Kasumi-1 (cell line): Measurements from ENCODE around the gene PHF20.
"Not testable (repeated sequence)": the region's sequence is repeated elsewhere in the genome, so short reads cannot be mapped to it uniquely, and the experiment has no call there.

Experiments used
- DNase-seq, 2 experiments: peaks; one replicate each; lab custom pipeline; 2025; lab: John Stamatoyannopoulos, UW

The PHF20 gene

DNA sequence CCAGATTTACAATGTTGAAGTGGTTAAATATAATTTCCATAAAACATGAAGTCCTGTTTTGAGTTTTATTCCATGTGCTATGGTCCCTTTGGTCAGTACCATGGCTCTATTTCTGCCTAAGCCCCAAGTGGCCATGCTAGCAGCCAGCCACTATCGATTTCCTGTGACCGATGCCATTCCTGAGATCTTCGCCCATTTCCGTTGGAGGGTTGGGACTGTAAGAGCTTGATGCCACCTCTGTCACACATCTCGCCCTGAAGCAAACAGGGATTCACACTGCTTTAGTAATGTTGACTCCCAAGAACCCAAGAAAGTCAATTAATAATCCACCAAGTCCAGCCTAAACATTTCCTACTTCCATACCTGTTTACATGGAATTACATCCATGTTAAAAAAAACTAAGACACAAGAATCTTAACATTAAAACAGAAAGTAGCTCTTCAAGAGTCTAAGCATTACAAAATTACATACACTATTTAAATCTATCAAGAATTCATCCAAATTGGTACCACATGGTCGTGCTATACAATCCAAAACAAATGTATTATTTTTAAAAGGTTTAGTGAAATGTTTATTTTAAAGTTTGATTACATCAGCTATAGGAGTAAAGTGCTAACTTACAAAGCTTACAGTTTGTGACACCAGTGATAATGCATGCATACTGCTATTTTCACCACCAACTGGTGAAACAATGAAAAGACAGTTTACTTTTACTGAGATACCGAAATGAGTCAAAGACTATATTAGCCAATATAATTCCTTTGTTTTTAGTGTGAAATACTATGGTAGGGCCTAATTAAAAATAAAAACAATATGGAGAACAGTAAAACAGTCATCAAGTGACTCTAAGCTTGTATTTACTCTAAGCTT is 32.3 kb upstream of the PHF20 start:
- DNase-seq: peak; percentile 56 to 61

DNA sequence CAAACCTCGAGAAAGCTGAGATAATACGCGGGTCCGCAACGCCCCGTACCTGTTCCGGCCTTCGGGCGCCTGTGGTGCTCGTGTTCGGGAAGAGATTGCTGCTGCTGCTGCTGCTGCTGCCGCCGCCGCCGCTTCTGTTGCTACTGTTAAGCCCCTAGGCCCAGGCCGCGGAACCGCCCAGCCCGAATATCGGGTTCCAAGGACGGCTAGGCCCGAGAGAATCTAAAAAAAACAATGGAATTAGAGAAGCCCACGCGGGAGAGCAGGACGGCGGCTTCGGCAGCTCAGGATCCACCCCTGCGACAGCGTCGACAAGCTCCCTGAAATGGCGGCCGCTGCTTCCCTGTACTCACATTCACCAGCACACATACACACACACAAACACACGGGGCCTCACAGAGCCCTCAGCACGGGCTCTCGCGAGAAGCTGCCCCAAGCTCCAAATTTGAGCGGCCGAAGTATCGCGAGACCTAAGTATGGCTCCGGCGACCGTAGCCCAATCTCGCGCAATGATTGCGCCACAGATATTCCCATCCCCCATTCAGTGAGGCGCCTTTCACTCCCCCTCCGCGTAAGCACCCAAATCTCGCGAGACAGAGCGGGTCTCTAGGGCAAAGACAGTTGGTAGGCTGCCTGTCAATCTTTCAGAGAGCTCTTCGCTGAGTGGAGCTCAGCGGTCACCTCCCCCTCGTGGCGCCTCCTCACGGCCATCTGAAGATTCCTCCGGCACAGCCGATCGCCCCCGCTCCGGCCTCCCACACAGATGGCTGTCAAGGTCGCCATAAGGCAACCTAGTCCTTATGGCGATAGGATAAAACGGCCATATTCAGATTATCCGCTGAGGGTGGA is 29.7 kb upstream of the PHF20 start, which contains the start of gene RBM39:
Gene RBM39 (minus strand): TSS at position 369 of the 849 bp plus-strand sequence. CDS start 1,386 bp downstream, outside the sequence.
- peak; percentile 99 for DNase-seq

DNA sequence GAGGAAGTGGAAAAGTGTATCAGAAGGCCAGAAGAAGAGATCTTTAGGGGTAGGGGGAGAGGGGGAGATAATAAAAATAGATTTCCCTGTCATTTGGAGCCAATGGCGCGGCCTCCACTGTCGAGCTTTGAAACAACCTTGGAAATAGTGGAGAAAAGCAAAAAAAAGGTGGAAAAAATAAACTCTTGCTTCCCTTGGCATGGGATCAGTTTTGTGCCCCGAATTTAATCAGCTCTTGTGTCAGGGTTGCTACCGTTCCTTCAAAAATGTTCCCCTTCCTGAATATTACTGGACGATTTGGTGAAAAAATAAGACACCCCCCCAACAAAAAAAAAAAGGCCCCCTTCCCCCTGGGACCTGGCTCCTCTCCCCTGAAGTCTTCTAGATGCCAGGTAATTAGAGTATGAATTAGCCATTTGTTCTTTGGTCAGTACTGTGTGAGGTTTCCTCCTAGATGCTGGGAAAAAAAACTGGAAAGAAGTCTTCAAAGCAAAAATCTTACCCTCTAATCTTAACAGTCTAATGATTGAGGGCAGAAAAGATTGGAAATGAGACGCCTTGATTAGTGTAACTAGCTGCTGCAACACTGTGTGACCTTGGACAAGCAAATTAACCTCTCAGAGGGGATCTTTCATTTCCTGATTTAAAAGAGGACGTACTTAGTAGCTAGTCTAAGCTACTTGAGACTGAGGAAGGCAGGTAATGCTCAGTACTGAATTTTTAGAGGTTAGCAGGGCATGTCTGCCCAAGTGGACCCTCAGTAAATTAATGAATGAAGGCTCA is 28.9 kb upstream of the PHF20 start:
- DNase-seq: peak; percentile 65 to 71

DNA sequence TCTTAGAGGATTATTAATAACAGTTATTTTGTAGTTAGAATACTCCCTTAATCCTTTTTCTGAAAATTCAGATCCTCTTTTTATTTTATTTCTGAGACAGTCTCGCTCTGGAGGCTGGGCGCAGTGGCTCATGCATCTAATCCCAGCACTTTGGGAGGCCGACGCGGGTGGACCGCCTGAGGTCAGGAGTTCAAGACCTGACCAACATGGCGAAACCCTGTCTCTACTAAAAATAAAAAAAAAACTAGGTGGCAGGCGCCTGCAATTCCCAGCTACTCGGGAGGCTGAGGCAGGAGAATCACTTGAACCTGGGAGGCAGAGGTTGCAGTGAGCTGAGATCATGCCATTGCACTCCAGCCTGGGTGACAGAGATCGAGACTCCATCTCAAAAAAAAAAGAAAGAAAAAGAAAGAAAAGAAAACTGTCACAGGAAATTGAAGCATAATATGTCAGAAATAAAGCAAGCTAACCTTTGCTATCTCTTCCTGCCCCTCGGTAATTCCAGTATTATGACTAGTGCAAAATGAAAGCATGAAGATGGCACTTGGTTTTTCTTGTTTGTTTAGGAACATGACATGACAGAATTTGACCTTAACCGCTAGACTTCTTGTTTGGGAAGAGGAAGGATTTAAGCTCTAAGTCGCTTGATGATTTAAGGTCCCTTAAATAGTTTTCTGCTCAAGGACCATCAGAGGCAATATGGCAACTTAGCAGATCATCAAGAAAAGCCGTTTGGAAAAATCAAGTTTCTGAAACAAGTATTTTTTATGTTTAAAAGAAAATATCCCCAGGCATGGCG is 27.9 kb upstream of the PHF20 start:
- DNase-seq: peak in 1 of 2 experiments; percentile 12

DNA sequence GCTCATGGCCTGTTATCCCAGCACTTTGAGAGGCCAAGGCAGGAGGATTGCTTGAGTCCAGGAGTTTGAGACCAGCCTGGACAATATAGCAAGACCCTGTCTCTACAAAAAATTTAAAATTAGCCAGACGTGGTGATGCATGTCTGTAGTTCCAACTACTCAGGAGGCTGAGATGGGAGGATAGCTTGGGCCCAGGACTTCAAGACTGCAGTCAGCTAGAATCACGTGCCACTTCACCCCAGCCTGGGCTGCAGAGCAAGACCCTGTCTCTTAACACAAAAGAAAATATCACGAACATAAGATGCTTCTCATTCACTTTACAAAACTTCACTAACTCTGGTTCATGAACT is 27.3 kb upstream of the PHF20 start:
- DNase-seq: not testable (repeated sequence)

DNA sequence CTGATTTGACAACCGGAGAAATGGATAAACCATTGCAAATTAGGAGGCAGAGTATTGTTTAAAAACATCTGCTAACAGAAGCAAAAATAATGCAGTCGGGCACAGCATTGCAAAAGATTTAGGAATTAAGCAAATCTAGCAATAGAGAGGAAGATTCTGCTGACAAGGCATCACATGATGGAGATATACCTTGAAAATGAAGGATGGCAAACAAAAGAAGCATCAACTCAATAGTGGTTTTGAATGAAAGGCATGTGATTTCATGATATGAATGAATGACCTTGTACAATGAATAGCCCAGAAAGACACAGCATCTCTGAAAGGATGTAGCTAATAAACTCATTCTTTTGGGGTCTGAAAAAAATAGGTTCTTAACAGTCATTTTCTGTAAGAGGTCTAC is 21.2 kb upstream of the PHF20 start:
- no peak for DNase-seq

DNA sequence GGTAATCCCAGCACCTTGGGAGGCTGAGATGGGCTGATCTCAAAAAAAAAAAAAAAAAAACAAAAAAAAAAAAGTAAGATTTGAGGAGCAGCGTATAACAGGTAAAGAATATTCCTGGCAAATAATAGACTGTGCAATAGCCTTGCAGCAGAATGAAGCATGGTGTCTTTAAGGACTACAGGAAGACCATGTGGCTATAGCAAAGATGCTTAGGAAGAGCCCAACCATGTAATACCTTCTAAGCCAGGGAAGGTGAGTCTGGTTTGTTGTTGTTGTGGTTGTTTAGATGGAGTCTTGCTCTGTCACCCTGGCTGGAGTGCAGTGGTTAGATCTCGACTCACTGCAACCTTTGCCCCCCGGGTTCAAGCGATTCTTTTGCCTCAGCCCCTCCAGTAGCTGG is 15.4 kb upstream of the PHF20 start:
- DNase-seq: no peak

DNA sequence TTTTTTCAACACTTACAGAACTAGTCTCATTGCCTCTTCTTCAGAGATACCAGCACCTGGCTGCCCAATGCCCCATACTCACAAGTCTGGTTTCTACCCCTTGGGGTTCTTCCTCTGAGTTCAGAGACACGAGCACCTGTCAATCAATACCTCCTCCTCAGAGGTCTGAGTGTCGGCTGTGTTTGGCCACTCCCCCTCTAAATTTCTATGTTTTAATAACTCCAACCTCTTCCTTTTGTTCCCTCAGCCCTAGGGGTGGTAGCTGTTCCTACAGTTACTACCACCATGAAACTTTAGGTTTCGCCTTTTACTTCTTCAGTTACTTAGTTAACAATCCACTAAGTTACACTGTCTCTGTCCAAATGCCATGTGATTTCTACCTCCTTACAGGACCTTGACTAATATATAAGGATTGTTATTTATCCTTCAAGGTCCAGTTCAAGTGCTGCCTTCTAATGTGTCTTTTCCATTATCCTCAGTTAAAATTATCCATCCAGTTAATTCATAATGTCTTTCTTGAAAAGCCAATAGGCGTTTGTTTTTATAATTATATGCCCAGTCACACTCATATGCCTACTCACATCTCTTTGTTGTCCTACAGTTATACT is 14.6 kb upstream of the PHF20 start:
- DNase-seq: peak in 1 of 2 experiments; percentile 17

DNA sequence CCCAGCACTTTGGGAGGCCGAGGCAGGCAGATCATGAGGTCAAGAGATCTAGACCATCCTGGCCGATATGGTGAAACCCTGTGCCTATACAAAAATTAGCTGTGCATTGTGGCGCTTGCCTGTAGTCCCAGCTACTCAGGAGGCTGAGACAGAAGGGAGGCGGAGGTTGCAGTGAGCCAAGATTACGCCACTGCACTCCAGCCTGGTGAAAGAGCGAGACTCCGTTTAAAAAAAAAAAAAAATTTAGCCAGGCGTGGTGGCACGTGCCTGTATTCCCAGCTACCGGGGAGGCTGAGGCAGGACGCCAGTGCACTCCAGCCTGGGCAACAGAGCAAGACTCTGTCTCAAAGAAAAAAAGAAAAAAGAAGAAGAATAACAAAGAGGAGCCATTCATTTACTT is 10.3 kb upstream of the PHF20 start:
- DNase-seq: not testable (repeated sequence)

DNA sequence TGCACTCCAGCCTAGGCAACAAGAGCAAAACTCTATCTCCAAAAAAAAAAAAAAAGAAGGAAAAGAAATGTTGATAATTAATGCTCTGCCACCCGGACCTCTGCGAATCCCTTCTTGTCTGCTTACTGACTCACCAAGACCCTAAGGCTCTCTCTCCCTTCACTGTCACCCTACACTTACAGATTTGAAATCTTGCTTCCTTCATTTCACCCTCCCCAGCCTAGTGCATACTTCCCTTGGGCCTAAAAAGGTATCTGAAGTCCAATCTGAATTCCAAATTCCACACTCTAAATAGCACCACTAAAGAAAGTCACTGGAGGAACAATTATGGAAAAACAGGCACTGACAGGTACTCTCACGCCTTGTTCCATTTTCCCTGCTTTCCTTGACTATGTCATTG is 9.4 kb upstream of the PHF20 start:
- DNase-seq: no peak

DNA sequence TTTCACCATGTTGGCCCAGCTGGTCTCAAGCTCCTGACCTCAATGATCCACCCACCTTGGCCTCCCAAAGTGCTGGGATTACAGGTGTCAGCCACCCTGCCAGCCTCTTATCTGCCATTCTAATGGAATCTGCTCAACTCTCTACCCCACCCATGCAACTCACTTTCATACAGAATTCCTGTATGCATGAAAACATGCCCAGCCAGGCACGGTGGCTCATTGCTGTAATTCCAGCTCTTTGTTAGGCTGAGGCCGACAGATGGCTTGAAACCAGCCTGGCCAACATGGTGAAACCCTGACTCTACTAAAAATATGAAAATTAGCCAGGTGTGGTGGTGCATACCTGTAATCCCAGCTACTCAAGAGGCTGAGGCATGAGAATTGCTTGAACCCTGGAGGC is 6.9 kb upstream of the PHF20 start:
- DNase-seq: not testable (repeated sequence)

DNA sequence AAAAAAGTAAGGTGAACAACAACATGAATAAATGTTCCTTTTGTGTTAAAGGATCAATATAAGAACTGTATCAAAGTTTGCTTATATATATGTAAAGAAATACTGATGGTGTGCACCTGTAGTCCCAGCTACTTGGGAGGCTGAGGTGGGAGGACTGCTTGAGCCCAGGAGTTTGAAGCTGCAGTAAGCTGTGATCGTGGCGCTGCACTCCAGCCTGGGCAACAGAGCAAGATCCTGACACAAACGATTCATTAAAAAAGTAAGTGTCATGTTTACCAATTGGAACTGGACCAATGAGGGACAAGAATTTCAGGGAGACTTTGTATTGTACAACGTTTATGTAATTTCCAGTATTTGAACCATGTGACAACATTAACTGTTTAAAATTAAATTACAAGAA is 5.0 kb upstream of the PHF20 start:
- no peak for DNase-seq

DNA sequence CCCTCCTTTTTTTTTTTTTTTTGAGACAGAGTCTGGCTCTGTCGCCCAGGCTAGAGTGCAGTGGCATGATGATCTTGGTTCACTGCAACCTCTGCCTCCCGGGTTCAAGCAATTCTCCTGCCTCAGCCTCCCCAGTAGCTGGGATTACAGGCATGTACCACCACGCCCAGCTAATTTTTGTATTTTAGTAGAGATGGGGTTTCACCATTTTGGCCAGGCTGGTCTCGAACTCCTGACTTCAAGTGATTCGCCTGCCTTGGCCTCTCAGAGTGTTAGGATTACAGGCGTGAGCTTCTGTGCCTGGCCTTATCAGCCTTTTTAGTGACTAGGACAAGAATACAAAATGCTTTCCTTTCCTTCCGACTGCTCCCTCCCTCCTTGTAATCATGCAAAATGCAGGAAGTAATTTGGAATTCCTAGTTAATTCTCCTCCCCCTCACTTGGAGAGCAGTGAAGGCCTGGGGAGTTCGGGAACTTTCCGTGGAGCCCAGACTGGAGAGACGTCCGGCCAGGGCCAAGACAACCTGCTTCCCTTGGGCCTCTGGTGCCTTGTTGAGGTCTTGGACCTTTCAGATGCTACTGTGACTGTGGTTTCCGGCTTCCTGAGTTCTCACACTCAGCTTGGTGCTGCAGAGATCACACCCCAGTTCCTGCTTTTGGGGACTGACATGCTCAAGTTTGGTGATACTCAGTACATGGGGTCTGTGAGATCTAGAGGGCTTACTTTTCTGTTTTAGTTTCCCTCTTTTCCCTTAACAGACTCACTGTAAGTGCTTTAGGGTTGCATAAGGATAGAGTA is 3.9 kb upstream of the PHF20 start:
- peak; percentile 96 to 97 for DNase-seq

DNA sequence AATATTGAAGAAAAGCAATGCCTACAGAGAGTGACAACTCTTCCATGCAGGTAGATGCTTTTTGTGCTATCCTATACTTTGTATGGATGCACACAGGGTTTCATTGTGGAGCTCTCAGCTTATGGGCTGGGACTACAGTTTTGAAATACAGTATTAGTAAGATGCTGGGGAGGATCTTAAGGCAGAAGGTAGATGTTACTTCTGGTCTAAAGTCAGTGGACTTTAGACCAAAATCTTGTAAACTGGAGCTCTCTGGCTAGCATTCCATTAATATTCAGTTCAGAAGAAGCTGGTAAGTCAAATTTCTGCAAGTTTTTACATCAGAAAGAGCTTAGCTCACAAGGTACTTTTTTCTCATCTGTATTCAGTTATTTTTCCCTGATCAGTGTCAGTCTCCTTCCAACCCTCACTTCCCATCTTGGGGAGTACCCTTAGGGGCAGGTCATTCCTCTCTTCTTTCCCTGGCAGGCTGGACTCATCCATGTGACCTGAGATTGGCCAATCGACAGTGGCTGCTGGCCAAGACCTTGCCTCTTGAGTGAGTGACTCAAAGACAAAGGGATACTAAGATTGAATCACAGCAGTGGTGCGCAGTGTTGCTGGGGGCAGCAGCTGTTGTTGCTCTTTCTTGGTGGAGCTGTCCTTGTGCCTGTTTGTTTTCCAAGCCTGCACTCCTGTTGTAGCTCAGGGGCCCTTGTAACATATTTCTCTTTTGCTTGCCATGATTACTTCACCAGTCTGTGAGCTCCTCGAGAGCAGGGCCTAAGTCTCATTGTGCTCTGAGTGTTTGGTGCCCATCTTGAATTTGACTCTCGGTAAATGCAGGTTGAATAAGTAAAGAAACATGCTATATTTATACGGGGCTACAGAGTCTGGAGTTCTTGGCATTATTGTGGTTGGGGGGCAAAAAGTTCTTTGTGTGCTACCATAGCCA is 2.8 kb upstream of the PHF20 start:
- DNase-seq: peak; percentile 19 to 37

DNA sequence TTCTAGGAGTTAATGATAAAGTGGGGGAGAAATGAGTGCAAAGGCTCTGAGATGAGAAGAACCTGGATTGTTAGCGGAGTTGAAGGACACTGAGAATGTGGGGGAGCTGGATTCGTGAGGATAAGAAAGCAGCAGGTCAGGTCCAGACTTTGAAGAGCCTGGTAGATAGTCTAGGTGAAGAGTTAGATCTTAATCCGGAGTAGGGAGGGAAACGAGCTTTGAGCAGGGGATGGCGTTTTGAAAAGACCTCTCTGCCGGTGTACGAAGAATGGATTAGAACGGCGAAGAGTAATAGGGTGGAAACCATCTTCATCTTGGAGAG is 487 bp upstream of the PHF20 start:
- no peak for DNase-seq

DNA sequence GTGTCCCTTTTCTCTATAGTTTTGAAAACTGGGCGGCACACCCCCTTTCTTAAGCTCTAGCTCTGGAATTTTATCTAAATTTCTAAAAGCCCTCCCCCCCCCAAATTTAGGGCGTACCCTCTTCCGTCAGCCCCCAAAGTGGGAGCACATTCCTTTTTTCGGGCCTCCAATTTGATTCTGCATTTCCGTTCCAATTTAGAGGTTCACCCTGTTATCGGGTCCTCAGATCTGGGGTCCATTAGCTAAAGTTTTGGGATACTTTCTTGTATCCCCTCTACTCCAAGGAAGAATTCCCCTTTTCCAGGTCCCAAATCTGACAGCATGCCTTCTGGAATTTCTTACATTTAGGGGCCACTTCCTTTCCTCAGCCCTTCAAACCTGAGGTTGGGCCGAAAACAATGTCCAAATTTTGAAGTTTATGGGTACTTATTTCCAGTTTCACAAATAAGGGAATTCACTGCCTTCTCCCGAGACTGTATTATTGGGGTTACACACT is 796 bp downstream of the PHF20 start:
- no peak for DNase-seq

DNA sequence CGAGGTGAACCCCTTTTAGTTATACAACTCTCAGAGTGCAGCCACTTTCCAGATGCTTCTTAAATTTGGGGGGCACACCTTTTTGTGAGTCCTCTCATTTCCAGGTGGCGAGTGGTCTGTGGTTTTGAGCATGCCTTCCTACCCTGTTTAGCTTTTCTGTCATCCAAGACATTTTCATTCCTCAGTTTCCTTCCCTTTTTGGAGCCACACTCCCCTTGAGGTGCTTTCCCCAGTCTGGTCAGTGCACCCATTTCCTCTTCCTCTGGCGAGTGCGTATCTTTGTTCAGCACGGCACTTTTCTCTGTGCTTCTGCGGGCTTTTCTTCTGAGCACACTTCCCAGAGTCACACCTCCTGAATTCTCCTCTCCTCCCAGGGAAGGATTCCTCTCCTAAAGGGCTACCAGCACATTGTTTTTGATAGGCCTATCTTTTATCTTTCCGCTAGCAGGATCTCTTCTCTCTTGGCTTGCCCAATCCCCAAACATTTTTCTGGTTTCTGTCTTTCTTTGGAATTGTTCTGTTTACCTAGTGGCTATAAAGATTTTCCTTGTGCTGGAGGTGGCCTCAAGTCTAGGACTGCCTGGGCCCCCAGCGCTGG is 1.4 kb downstream of the PHF20 start:
- peak; percentile 65 to 75 for DNase-seq

DNA sequence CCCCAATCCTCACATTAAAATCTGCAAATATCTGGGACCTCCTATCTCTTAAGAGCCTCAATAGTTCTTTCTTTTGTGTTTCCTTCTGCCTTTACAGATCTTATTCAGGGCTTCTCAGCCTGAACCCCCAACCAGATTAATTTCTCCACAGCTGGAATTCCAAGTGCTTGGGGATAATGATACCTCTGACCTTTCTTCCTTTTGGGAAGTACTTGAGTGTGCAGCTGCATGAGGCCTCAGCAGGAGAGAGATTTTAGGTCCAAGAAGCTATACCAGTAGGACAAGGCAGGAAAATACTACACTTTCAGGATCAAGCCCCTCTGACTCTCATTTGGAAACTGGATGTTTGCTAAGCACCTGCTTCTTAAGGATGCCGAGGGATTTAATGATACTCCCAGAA is 2.6 kb downstream of the PHF20 start:
- DNase-seq: no peak
